WTC11 (cell line): ENCODE data around the gene TRIM16. TPM values are rescaled to one million over a fixed set of nuclear protein-coding genes. Genes with fewer than 3 reads are reported as not detected.
"Not testable (repeated sequence)": the region's sequence is repeated elsewhere in the genome, so short reads cannot be mapped to it uniquely, and the experiment has no call there.

Experiments
- ATAC-seq: fragments of 200-7000 bp; cut with Tn5 transposase; 2 replicates; pipeline ENCODE4 v1.10.0; 2021; ENCODE audit warnings: mild to moderate bottlenecking, moderate library complexity
- CTCF ChIA-PET: fragments of 300-600 bp; sonication (Branson Sonifier 250); formaldehyde crosslinking; loops from one replicate; lab custom pipeline; 2021; ENCODE audit warnings: antibody characterized with exemption; lab: Charles Lee
- POLR2A ChIA-PET: fragments of 350-600 bp; sonication (Branson Sonifier 250); formaldehyde crosslinking; loops from one replicate; lab custom pipeline; 2021; ENCODE audit warnings: antibody characterized with exemption; lab: Charles Lee
- DNase-seq: peaks from one replicate; pipeline ENCODE4 v3.0.0; 2021; ENCODE audit warnings: low spot score
- H3K27ac Mint-ChIP-seq: 2 replicates; pipeline ENCODE4 v1.8.0; 2021; ENCODE audit warnings: mixed read lengths
- H3K27me3 Mint-ChIP-seq: 2 replicates; pipeline ENCODE4 v1.8.0; 2021; ENCODE audit warnings: low read depth, mild to moderate bottlenecking, moderate library complexity, mixed read lengths
- H3K36me3 Mint-ChIP-seq: 2 replicates; pipeline ENCODE4 v1.8.0; 2021; ENCODE audit warnings: mixed read lengths
- H3K4me1 Mint-ChIP-seq: 2 replicates; pipeline ENCODE4 v1.8.0; 2022; ENCODE audit warnings: mixed read lengths
- H3K4me3 Mint-ChIP-seq: 2 replicates; pipeline ENCODE4 v1.8.0; 2021; ENCODE audit warnings: mild to moderate bottlenecking, moderate library complexity, mixed read lengths
- H3K9me3 Mint-ChIP-seq: 2 replicates; pipeline ENCODE4 v1.8.0; 2021; ENCODE audit warnings: mixed read lengths
- SP1 ChIP-seq: sonication (generic); formaldehyde crosslinking; conservative IDR thresholded peaks from 2 replicates; pipeline ENCODE4 v1.8.1; 2022; ENCODE audit warnings: missing genetic modification reagents
- USF1 ChIP-seq: sonication (generic); formaldehyde crosslinking; IDR thresholded peaks from 2 replicates; pipeline ENCODE4 v1.8.0; 2022; ENCODE audit warnings: mild to moderate bottlenecking, missing genetic modification reagents
- USF2 ChIP-seq: sonication (generic); formaldehyde crosslinking; IDR thresholded peaks from 2 replicates; pipeline ENCODE4 v1.8.1; 2023; ENCODE audit warnings: mild to moderate bottlenecking, missing genetic modification reagents, moderate library complexity
- ZNF121 ChIP-seq: sonication (generic); formaldehyde crosslinking; IDR thresholded peaks from 2 replicates; pipeline ENCODE4 v1.8.0; 2023; ENCODE audit warnings: missing genetic modification reagents
- total RNA-seq: library from RNA; stranded (reverse); gene quantifications from 3 replicates; pipeline ENCODE4 v1.2.3, GENCODE V29; 2021
- TF ChIP-seq, protein P1 (sequence below): sonication (generic); formaldehyde crosslinking; IDR thresholded peaks from 2 replicates; pipeline ENCODE4 v1.8.0; 2022; ENCODE audit warnings: missing genetic modification reagents
- TF ChIP-seq, protein P2 (sequence below): sonication (generic); formaldehyde crosslinking; IDR thresholded peaks from 2 replicates; pipeline ENCODE4 v1.8.0; 2022; ENCODE audit warnings: mild to moderate bottlenecking, missing genetic modification reagents

TRIM16 gene
- total RNA-seq, 1 experiment from 2014 or later: 20.6 TPM

GRCh38 chr17:15699413-15699924 lies 15.4 kb upstream of the TRIM16 start, which contains the start of gene ZNF286A:
ZNF286A (plus strand) TSS chr17:15699752; CDS start chr17:15700330, 578 bp downstream.
- H3K4me1 Mint-ChIP-seq, POLR2A ChIA-PET, H3K9me3 Mint-ChIP-seq: not testable (repeated sequence)
- H3K27ac Mint-ChIP-seq: peak within 1 kb of the TSS; percentile 65; the same call in 1 of the 2 replicates
- TF ChIP-seq USF1 (CRISPR knock-in tag): peak; percentile 60; the same call in 1 of the 2 replicates
- TF ChIP-seq, protein P1, sequence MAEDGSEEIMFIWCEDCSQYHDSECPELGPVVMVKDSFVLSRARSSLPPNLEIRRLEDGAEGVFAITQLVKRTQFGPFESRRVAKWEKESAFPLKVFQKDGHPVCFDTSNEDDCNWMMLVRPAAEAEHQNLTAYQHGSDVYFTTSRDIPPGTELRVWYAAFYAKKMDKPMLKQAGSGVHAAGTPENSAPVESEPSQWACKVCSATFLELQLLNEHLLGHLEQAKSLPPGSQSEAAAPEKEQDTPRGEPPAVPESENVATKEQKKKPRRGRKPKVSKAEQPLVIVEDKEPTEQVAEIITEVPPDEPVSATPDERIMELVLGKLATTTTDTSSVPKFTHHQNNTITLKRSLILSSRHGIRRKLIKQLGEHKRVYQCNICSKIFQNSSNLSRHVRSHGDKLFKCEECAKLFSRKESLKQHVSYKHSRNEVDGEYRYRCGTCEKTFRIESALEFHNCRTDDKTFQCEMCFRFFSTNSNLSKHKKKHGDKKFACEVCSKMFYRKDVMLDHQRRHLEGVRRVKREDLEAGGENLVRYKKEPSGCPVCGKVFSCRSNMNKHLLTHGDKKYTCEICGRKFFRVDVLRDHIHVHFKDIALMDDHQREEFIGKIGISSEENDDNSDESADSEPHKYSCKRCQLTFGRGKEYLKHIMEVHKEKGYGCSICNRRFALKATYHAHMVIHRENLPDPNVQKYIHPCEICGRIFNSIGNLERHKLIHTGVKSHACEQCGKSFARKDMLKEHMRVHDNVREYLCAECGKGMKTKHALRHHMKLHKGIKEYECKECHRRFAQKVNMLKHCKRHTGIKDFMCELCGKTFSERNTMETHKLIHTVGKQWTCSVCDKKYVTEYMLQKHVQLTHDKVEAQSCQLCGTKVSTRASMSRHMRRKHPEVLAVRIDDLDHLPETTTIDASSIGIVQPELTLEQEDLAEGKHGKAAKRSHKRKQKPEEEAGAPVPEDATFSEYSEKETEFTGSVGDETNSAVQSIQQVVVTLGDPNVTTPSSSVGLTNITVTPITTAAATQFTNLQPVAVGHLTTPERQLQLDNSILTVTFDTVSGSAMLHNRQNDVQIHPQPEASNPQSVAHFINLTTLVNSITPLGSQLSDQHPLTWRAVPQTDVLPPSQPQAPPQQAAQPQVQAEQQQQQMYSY (CRISPR knock-in tag): peak; percentile 34; the same call in 1 of the 2 replicates
- peak; percentile 71 for TF ChIP-seq USF2
- 0 out of 2 replicates have a peak, but pooled peaks have one; percentile 38 for TF ChIP-seq SP1
- TF ChIP-seq ZNF121 (CRISPR knock-in tag): peak; percentile 59
- TF ChIP-seq, protein P2, sequence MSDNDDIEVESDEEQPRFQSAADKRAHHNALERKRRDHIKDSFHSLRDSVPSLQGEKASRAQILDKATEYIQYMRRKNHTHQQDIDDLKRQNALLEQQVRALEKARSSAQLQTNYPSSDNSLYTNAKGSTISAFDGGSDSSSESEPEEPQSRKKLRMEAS (CRISPR knock-in tag): 0 out of 2 replicates have a peak, but pooled peaks have one; percentile 50
- TF ChIP-seq, all 79 proteins: peak for 6; not testable (repeated sequence) for 73
- H3K27me3 Mint-ChIP-seq, CTCF ChIA-PET: not testable (repeated sequence)
- Mint-ChIP-seq H3K4me3 (peak within 1 kb of the TSS; percentile 84), H3K36me3 (peaks cover 17% of the 10 kb centered on the region)
- DNase-seq (peak; percentile 100), ATAC-seq (peak; percentile 97)

GRCh38 chr17:15698967-15699366 lies 14.9 kb upstream of the TRIM16 start:
- ATAC-seq, CTCF ChIA-PET, POLR2A ChIA-PET: not testable (repeated sequence)

DNA sequence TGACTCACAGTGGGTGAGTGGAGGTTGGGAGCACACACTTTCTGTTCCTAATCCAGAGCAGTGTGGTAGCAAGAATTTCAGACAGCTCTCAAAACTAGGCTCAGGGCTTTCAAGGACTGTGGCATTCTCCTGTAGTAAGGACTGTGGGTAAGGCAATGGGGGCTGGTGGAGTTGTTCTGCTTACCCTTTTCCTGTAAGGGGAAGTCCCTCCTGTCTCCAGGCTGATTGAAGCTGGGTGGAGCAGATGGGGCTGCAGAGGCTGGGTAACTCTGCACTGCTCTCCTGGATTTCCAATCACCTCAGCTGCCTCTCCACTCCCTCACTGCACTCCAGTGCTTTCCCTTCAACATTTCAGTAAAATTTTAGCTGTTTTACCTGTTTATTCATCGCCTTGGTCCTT lies 3.4 kb upstream of the TRIM16 start:
- peaks cover 14% of the 10 kb centered on the region for H3K4me1 Mint-ChIP-seq
- H3K4me3 Mint-ChIP-seq, H3K27ac Mint-ChIP-seq, H3K36me3 Mint-ChIP-seq, DNase-seq, CTCF ChIA-PET, H3K9me3 Mint-ChIP-seq, ATAC-seq, H3K27me3 Mint-ChIP-seq: not testable (repeated sequence)
- POLR2A ChIA-PET: interaction anchor here (0.6 kb wide), 1 partner anchor 488 kb away, joined by 8 read pairs; no protein-coding TSS in a partner anchor

More at GRCh38 chr17:15698967-15699366, 14.9 kb upstream of the TRIM16 start:
- not testable (repeated sequence) for H3K9me3 Mint-ChIP-seq, H3K27me3 Mint-ChIP-seq, H3K4me1 Mint-ChIP-seq, H3K27ac Mint-ChIP-seq, DNase-seq
- Mint-ChIP-seq H3K36me3 (peaks cover 15% of the 10 kb centered on the region), H3K4me3 (peak overlapping the region; percentile 84)

GRCh38 chr17:15683135-15683534 lies 976 bp downstream of the TRIM16 start:
- Mint-ChIP-seq H3K4me3 (peak overlapping the region; percentile 93), H3K36me3 (peaks cover 17% of the 10 kb centered on the region), H3K4me1 (peaks cover 14% of the 10 kb centered on the region)
- DNase-seq, POLR2A ChIA-PET, H3K27me3 Mint-ChIP-seq, H3K27ac Mint-ChIP-seq, H3K9me3 Mint-ChIP-seq, ATAC-seq: not testable (repeated sequence)
- CTCF ChIA-PET: interaction anchor here (0.8 kb wide), 1 partner anchor 31 kb away, joined by 4 read pairs; no protein-coding TSS in a partner anchor

GRCh38 chr17:15675991-15676390 lies 8.1 kb downstream of the TRIM16 start:
- peaks cover 45% of the 10 kb centered on the region for H3K36me3 Mint-ChIP-seq
- CTCF ChIA-PET, ATAC-seq, H3K9me3 Mint-ChIP-seq, DNase-seq, H3K4me3 Mint-ChIP-seq, H3K27ac Mint-ChIP-seq, H3K4me1 Mint-ChIP-seq, POLR2A ChIA-PET, H3K27me3 Mint-ChIP-seq: not testable (repeated sequence)

GRCh38 chr17:15674640-15675039 lies 9.5 kb downstream of the TRIM16 start:
- CTCF ChIA-PET: interaction anchor here (0.6 kb wide), 1 partner anchor 174 kb away, joined by 4 read pairs; no protein-coding TSS in a partner anchor

GRCh38 chr17:15669526-15669925 lies 14.6 kb downstream of the TRIM16 start:
- not testable (repeated sequence) for ATAC-seq

More at GRCh38 chr17:15674640-15675039, 9.5 kb downstream of the TRIM16 start:
- ATAC-seq, H3K27ac Mint-ChIP-seq, H3K4me3 Mint-ChIP-seq, H3K4me1 Mint-ChIP-seq, H3K9me3 Mint-ChIP-seq, H3K27me3 Mint-ChIP-seq, POLR2A ChIA-PET, DNase-seq: not testable (repeated sequence)
- H3K36me3 Mint-ChIP-seq: peaks cover 36% of the 10 kb centered on the region

More at GRCh38 chr17:15669526-15669925, 14.6 kb downstream of the TRIM16 start:
- DNase-seq, H3K27ac Mint-ChIP-seq, CTCF ChIA-PET, H3K27me3 Mint-ChIP-seq, POLR2A ChIA-PET, H3K9me3 Mint-ChIP-seq, H3K4me1 Mint-ChIP-seq, H3K4me3 Mint-ChIP-seq: not testable (repeated sequence)
- H3K36me3 Mint-ChIP-seq: peaks cover 13% of the 10 kb centered on the region
